HG03521 (cell line): ENCODE data around the gene SNN.

Experiments
- ATAC-seq: cut with Tn5 transposase; IDR thresholded peaks from one replicate; pipeline ENCODE4 v1.9.1; 2021; ENCODE audit warnings: mild to moderate bottlenecking, moderate library complexity; ENCODE audit not compliant: unreplicated experiment

Gene SNN

GRCh38 chr16:11635113-11635652 is 33.1 kb upstream of the SNN start:
- no peak for ATAC-seq

- ATAC-seq = no peak
Measured at GRCh38 chr16:11635679-11636171, 32.5 kb upstream of the SNN start.

GRCh38 chr16:11636172-11636721 is 32.0 kb upstream of the SNN start:
- no peak for ATAC-seq

GRCh38 chr16:11637320-11637719 is 30.9 kb upstream of the SNN start:
- ATAC-seq = no peak

- no peak for ATAC-seq
Measured at GRCh38 chr16:11638140-11638539, 30.1 kb upstream of the SNN start.

- no peak for ATAC-seq
Measured at GRCh38 chr16:11639008-11639562, 29.2 kb upstream of the SNN start.

- no peak for ATAC-seq
Measured at GRCh38 chr16:11639925-11640899, 28.0 kb upstream of the SNN start.

GRCh38 chr16:11640987-11641817 is 27.1 kb upstream of the SNN start:
- no peak for ATAC-seq

- no peak for ATAC-seq
Measured at GRCh38 chr16:11642765-11643116, 25.5 kb upstream of the SNN start.

GRCh38 chr16:11649276-11649675 is 19.0 kb upstream of the SNN start:
- no peak for ATAC-seq

GRCh38 chr16:11650641-11651591 is 17.3 kb upstream of the SNN start:
- ATAC-seq = no peak

GRCh38 chr16:11651796-11652195 is 16.5 kb upstream of the SNN start:
- ATAC-seq = no peak

- no peak for ATAC-seq
Measured at GRCh38 chr16:11655655-11656054, 12.6 kb upstream of the SNN start.

GRCh38 chr16:11657556-11657955 is 10.7 kb upstream of the SNN start:
- ATAC-seq = no peak

- ATAC-seq = no peak
Measured at GRCh38 chr16:11658896-11659708, 9.2 kb upstream of the SNN start.

GRCh38 chr16:11660565-11660964 is 7.7 kb upstream of the SNN start:
- ATAC-seq = no peak

- ATAC-seq = no peak
Measured at GRCh38 chr16:11662582-11662981, 5.7 kb upstream of the SNN start.

GRCh38 chr16:11665071-11665491 is 3.2 kb upstream of the SNN start:
- no peak for ATAC-seq
